H1 (cell line): ENCODE results near the gene DDX41. TPM values are rescaled to one million over a fixed set of nuclear protein-coding genes. Genes with fewer than 3 reads are reported as not detected.

Experiments used
- CTCF ChIA-PET: fragments of 300-600 bp; sonication (Branson Sonifier 250); formaldehyde crosslinking; loops from one replicate; lab custom pipeline; 2021; ENCODE audit not compliant: partially characterized antibody; lab: Charles Lee
- POLR2A ChIA-PET: fragments of 300-600 bp; sonication (Branson Sonifier 250); formaldehyde crosslinking; loops from one replicate; lab custom pipeline; 2021; ENCODE audit warnings: inconsistent platforms; ENCODE audit not compliant: partially characterized antibody; lab: Charles Lee
- DNase-seq, 2 experiments: peaks; one replicate each; pipeline versions ENCODE4 v3.0.0 to v3.0.0-alpha.2; 2010 to 2022; ENCODE audit warnings: low spot score in 2 of 2, low read depth in 1 of 2, mixed read lengths in 1 of 2
- FAIRE-seq: peaks from 2 replicates; lab custom pipeline; 2011; peaks lifted over from hg19 to GRCh38; lab: Jason Lieb, UNC
- H2AFZ ChIP-seq: 2 replicates; pipeline ENCODE4 v1.8.1; 2012; ENCODE audit warnings: low read length, inconsistent platforms
- H2AK5ac ChIP-seq: 2 replicates; pipeline ENCODE4 v1.6.1; 2013; ENCODE audit warnings: low read depth, low read length
- H2BK120ac ChIP-seq: replicated peaks from 2 replicates; pipeline ENCODE3; 2013; ENCODE audit warnings: low read depth, low read length, inconsistent platforms
- H2BK12ac ChIP-seq: 2 replicates; pipeline ENCODE4 v1.6.1; 2013; ENCODE audit warnings: low read depth, low read length
- H2BK15ac ChIP-seq: 2 replicates; pipeline ENCODE4 v1.6.1; 2013; ENCODE audit warnings: low read length
- H2BK20ac ChIP-seq: 2 replicates; pipeline ENCODE4 v1.6.1; 2013; ENCODE audit warnings: low read length
- H2BK5ac ChIP-seq: 2 replicates; pipeline ENCODE4 v1.6.1; 2013; ENCODE audit warnings: low read depth, low read length
- H3K14ac ChIP-seq: 2 replicates; pipeline ENCODE4 v1.6.1; 2013; ENCODE audit warnings: inconsistent platforms; ENCODE audit not compliant: insufficient read length
- H3K18ac ChIP-seq: 2 replicates; pipeline ENCODE4 v1.6.1; 2013; ENCODE audit warnings: low read length; ENCODE audit errors: extremely low read depth
- H3K23ac ChIP-seq: 2 replicates; pipeline ENCODE4 v1.6.1; 2013; ENCODE audit warnings: inconsistent platforms; ENCODE audit not compliant: insufficient read length
- H3K23me2 ChIP-seq: 2 replicates; pipeline ENCODE4 v1.6.1; 2013; ENCODE audit warnings: low read depth, low read length
- H3K27ac ChIP-seq: 2 replicates; pipeline ENCODE4 v1.6.1; 2011; ENCODE audit warnings: low read depth, low read length, inconsistent platforms
- H3K27me3 ChIP-seq, 4 experiments: replicated peaks in 1 of 4; 1 replicate in 1 of 4; 2 replicates in 3 of 4; pipeline versions ENCODE4 v1.6.1 to v1.8.1; 2011 to 2013; ENCODE audit warnings: low read length in 3 of 4, mild to moderate bottlenecking in 3 of 4, inconsistent platforms in 2 of 4, mixed read lengths in 2 of 4, moderate library complexity in 1 of 4; ENCODE audit not compliant: control insufficient read depth in 3 of 4, insufficient read depth in 3 of 4; ENCODE audit errors: extremely low read depth in 1 of 4
- H3K36me3 ChIP-seq, 4 experiments: 2 replicates each; pipeline versions ENCODE4 v1.6.1 to v1.8.1; 2011 to 2013; ENCODE audit warnings: mild to moderate bottlenecking in 4 of 4, low read length in 3 of 4, moderate library complexity in 2 of 4, control low read depth in 1 of 4, inconsistent platforms in 1 of 4; ENCODE audit not compliant: insufficient read depth in 4 of 4, control insufficient read depth in 2 of 4
- H3K4ac ChIP-seq: replicated peaks from 2 replicates; pipeline ENCODE3; 2013; ENCODE audit warnings: low read length, low read depth, mixed read lengths, inconsistent platforms; ENCODE audit not compliant: insufficient read length
- H3K4me1 ChIP-seq, 4 experiments: replicated peaks in 1 of 4; 1 replicate in 1 of 4; 2 replicates in 3 of 4; pipeline versions ENCODE4 v1.6.1 to v1.8.1; 2011 to 2013; ENCODE audit warnings: low read length in 3 of 4, inconsistent platforms in 2 of 4, mixed read lengths in 1 of 4; ENCODE audit not compliant: insufficient read depth in 4 of 4, control insufficient read depth in 3 of 4
- H3K4me2 ChIP-seq, 2 experiments: 2 replicates each; pipeline versions ENCODE4 v1.6.1 to v1.8.1; 2011 to 2013; ENCODE audit warnings: low read depth in 2 of 2, low read length in 2 of 2, control low read depth in 1 of 2, inconsistent platforms in 1 of 2, mild to moderate bottlenecking in 1 of 2; ENCODE audit not compliant: insufficient read depth in 1 of 2
- H3K4me3 ChIP-seq, 4 experiments: fragments of 200-600, 300-600 bp in 1 of 4; sonication (generic), shearing (Covaris generic), sonication (Bioruptor Twin) in 1 of 4; 2 replicates each; pipeline versions ENCODE4 v1.5.1 to v1.8.1; 2011 to 2016; ENCODE audit warnings: low read length in 4 of 4, low read depth in 3 of 4, control low read depth in 2 of 4, inconsistent platforms in 2 of 4, mild to moderate bottlenecking in 2 of 4, mixed read lengths in 1 of 4, moderate library complexity in 1 of 4; ENCODE audit not compliant: insufficient read depth in 2 of 4; ENCODE audit errors: extremely low read depth in 1 of 4
- H3K56ac ChIP-seq: replicated peaks from 2 replicates; pipeline ENCODE3; 2013; ENCODE audit warnings: low read depth, mild to moderate bottlenecking, mixed read lengths, low read length, inconsistent platforms; ENCODE audit not compliant: insufficient read length
- H3K79me1 ChIP-seq: 2 replicates; pipeline ENCODE4 v1.6.1; 2013; ENCODE audit warnings: low read depth, low read length, control low read depth
- H3K79me2 ChIP-seq, 2 experiments: 2 replicates each; pipeline versions ENCODE4 v1.6.1 to v1.8.1; 2012 to 2013; ENCODE audit warnings: low read length in 2 of 2, mild to moderate bottlenecking in 2 of 2, inconsistent platforms in 1 of 2; ENCODE audit not compliant: insufficient read depth in 2 of 2, control insufficient read depth in 1 of 2
- H3K9ac ChIP-seq, 4 experiments: replicated peaks in 1 of 4; 1 replicate in 1 of 4; 2 replicates in 3 of 4; pipeline versions ENCODE4 v1.6.1 to v1.8.1; 2011 to 2013; ENCODE audit warnings: low read depth in 3 of 4, low read length in 3 of 4, control low read depth in 2 of 4, mild to moderate bottlenecking in 2 of 4, moderate library complexity in 2 of 4, inconsistent platforms in 1 of 4; ENCODE audit errors: extremely low read depth in 1 of 4
- H3K9me3 ChIP-seq, 2 experiments: 2 replicates each; pipeline versions ENCODE4 v1.6.1 to v1.8.1; 2012 to 2013; ENCODE audit warnings: mild to moderate bottlenecking in 2 of 2, moderate library complexity in 2 of 2, control low read depth in 1 of 2, inconsistent platforms in 1 of 2, low read depth in 1 of 2, low read length in 1 of 2, mixed read lengths in 1 of 2; ENCODE audit not compliant: insufficient read depth in 2 of 2
- H4K20me1 ChIP-seq, 2 experiments: replicated peaks in 1 of 2; 2 replicates each; pipeline versions ENCODE3 to v1.8.1; 2011 to 2013; ENCODE audit warnings: inconsistent platforms in 2 of 2, low read length in 2 of 2, mild to moderate bottlenecking in 1 of 2; ENCODE audit not compliant: insufficient read depth in 2 of 2, control insufficient read depth in 1 of 2
- H4K5ac ChIP-seq: 2 replicates; pipeline ENCODE4 v1.6.1; 2013; ENCODE audit warnings: low read length, low read depth, mixed read lengths, inconsistent platforms; ENCODE audit not compliant: insufficient read length
- H4K8ac ChIP-seq: 2 replicates; pipeline ENCODE4 v1.8.0; 2013; ENCODE audit warnings: mild to moderate bottlenecking, moderate library complexity, low read length, inconsistent platforms; ENCODE audit not compliant: insufficient read depth; ENCODE audit errors: extremely low read depth
- H4K91ac ChIP-seq: replicated peaks from 2 replicates; pipeline ENCODE3; 2013; ENCODE audit warnings: low read length, mixed read lengths, inconsistent platforms; ENCODE audit not compliant: insufficient read length
- ASH2L ChIP-seq: fragments of 200-600, 300-600 bp; sonication (generic); IDR thresholded peaks from one replicate; pipeline ENCODE4 v1.7.1; 2017; ENCODE audit warnings: low read length
- CHD2 ChIP-seq: IDR thresholded peaks from 2 replicates; pipeline ENCODE4 v1.6.1; 2012; ENCODE audit warnings: low read length, improper control_type of control experiment
- CREB1 ChIP-seq: IDR thresholded peaks from 2 replicates; pipeline ENCODE4 v1.6.1; 2012; ENCODE audit warnings: inconsistent platforms
- GTF2F1 ChIP-seq: IDR thresholded peaks from 2 replicates; pipeline ENCODE4 v1.6.1; 2012; ENCODE audit warnings: low read depth, low read length, improper control_type of control experiment, borderline replicate concordance
- KDM4A ChIP-seq: IDR thresholded peaks from one replicate; pipeline ENCODE4 v1.7.1; 2012; ENCODE audit warnings: low read depth, mild to moderate bottlenecking, moderate library complexity, low read length, inconsistent platforms; ENCODE audit not compliant: severe bottlenecking
- RNF2 ChIP-seq: fragments of 200-900, 300-1000 bp; sonication (generic); IDR thresholded peaks from 2 replicates; pipeline ENCODE4 v1.7.1; 2016; ENCODE audit warnings: borderline replicate concordance, low read depth, mild to moderate bottlenecking, antibody characterized with exemption, low read length; ENCODE audit not compliant: poor library complexity, severe bottlenecking; ENCODE audit errors: missing control alignments
- SP1 ChIP-seq: IDR thresholded peaks from 2 replicates; pipeline ENCODE4 v1.6.1; 2011; ENCODE audit warnings: low read depth, low read length
- SP2 ChIP-seq: IDR thresholded peaks from 2 replicates; pipeline ENCODE4 v1.6.1; 2012; ENCODE audit warnings: mild to moderate bottlenecking, low read length, inconsistent platforms
- ZNF274 ChIP-seq: IDR thresholded peaks from 2 replicates; pipeline ENCODE4 v1.7.0; 2012; ENCODE audit warnings: low read length, borderline replicate concordance; ENCODE audit errors: extremely low read depth
- WGBS, 2 experiments: shearing (Covaris generic) in 1 of 2; methylation state at CpG; one replicate each; pipeline versions ENCODE4 v1.1.6 to v1.1.7; 2013 to 2015; ENCODE audit warnings: low lambda C conversion rate in 2 of 2, mixed read lengths in 2 of 2, inconsistent platforms in 1 of 2, low coverage in 1 of 2, missing lambda C conversion rate in 1 of 2; ENCODE audit not compliant: insufficient replicate concordance in 2 of 2, insufficient coverage in 1 of 2, insufficient read length in 1 of 2; ENCODE audit errors: extremely low coverage in 1 of 2, missing lambda C conversion rate in 1 of 2; 5-methylcytosine and 5-hydroxymethylcytosine counted together
- polyA plus RNA-seq, 7 experiments: library from polyadenylated mRNA; depleted of rRNA in 3 of 7; stranded (reverse) in 5 of 7; unstranded in 2 of 7; fragments of >200 nt in 5 of 7; fragments of 200-250 nt in 2 of 7; gene quantifications; 1 replicate in 5 of 7; 2 replicates in 1 of 7; 4 replicates in 1 of 7; pipeline versions ENCODE4 v1.2.1 to v1.2.3, GENCODE V29; 2011 to 2013; ENCODE audit warnings: missing spikeins in 2 of 7, mixed read lengths in 2 of 7
- total RNA-seq: library from RNA; stranded (reverse); fragmentation: NEBNext Ultra II Directional; extraction: Animal tissue kit (Norgen Biotek cat#: 25700); gene quantifications from 2 replicates; pipeline ENCODE4 v1.2.1, GENCODE V29; 2021

Gene DDX41
- total and polyA plus RNA-seq, 2 of the 8 experiments (the other 6 are each of a cell fraction or from before 2014, with no cell fraction given) = 102 to 135 TPM

DNA sequence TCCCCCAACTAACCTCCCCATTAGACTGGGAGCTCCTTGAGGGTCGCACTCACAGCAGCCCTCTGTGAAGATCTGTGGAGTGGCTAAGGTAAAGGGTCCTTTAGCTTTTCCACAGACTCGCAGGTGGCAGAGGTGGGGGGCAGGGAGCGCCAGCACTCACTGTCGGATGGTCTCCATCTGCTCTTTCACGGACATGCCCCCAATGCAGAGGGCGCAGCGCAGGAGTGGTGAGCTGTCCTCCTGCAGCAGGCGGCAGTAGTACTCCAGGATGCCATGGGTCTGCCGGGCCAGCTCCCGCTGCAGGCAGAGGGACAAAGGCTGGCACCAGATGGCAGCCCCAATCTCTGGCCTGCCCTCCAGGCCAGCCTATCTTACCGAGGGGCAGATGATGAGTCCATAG is 2.2 kb downstream of the DDX41 start:
- peaks cover 27 to 56% (median 47%) of the 10 kb centered on the region in 4 experiments for H3K36me3 ChIP-seq
- H3K23ac ChIP-seq = no peak overlapping the region
- no peaks in the 10 kb centered on the region for H3K9me3 ChIP-seq
- no peak overlapping the region for H3K9ac ChIP-seq
- H2BK5ac ChIP-seq = no peak overlapping the region
- H3K4me1 ChIP-seq = peaks cover 4 to 11% (median 6%) of the 10 kb centered on the region in 4 experiments; a peak in 6 of 7 replicates
- H3K14ac ChIP-seq = no peak overlapping the region
- CTCF ChIA-PET = interaction anchor here (0.5 to 20.8 kb wide), 5 partner anchors 9 to 40 kb away, joined by 3 to 306 read pairs (median 4); no protein-coding TSS in a partner anchor
- no peak overlapping the region for H2BK15ac ChIP-seq
- no peak overlapping the region for H3K56ac ChIP-seq
- H3K4me3 ChIP-seq = no peak overlapping the region
- WGBS, 2 experiments = 93% methylated on average over 11 of the region's 11 CpGs; no CpG with 5 or more reads in 1 of the 2 experiments
- no peak overlapping the region for H2BK20ac ChIP-seq
- H3K27ac ChIP-seq = no peak overlapping the region
- no peak overlapping the region for H2BK12ac ChIP-seq
- H3K79me1 ChIP-seq = peaks cover 5% of the 10 kb centered on the region; the same call in 1 of the 2 replicates
- H4K91ac ChIP-seq = no peak overlapping the region
- no peak overlapping the region for H2AFZ ChIP-seq
- H4K5ac ChIP-seq = no peak overlapping the region
- no peak overlapping the region for H2AK5ac ChIP-seq
- TF ChIP-seq SP1 (no peak), CHD2 (no peak), RNF2 (no peak), GTF2F1 (no peak), SP2 (no peak), ASH2L (no peak), KDM4A (no peak), ZNF274 (no peak), CREB1 (no peak)
- TF ChIP-seq, all 59 proteins: peak for 0
- Histone ChIP-seq H3K27me3 (no peaks in the 10 kb centered on the region), H3K18ac (no peak overlapping the region), H3K23me2 (peaks cover 8% of the 10 kb centered on the region), H4K20me1 (peaks cover 0 to 14% of the 10 kb centered on the region in 2 experiments), H4K8ac (peak overlapping the region; percentile 53; the same call in 1 of the 2 replicates), H3K79me2 (peaks cover 0 to 9% of the 10 kb centered on the region in 2 experiments; a peak in 1 of 4 replicates), H2BK120ac (no peak overlapping the region), H3K4ac (no peak overlapping the region), H3K4me2 (no peak overlapping the region)
- FAIRE-seq (no peak), DNase-seq (no peak)
- POLR2A ChIA-PET = interaction anchor here (0.8 to 4.7 kb wide), 7 partner anchors 11 to 26 kb away, joined by 3 to 53 read pairs (median 3); partner anchors contain the start of gene PDLIM7
